Mucosa of rectum (tissue), 2 donors: ENCODE measurements around the gene C17orf50.

Experiments
- H3K27ac ChIP-seq, 2 donors: one replicate each; pipeline ENCODE4 v1.7.0; 2013; ENCODE audit warnings: inconsistent platforms in 2 of 2, low read depth in 2 of 2, low read length in 2 of 2
- H3K27me3 ChIP-seq, 2 donors: one replicate each; pipeline ENCODE4 v1.7.0; 2013; ENCODE audit warnings: low read length in 2 of 2; ENCODE audit not compliant: control insufficient read depth in 2 of 2, insufficient read depth in 2 of 2
- H3K36me3 ChIP-seq, 2 donors: one replicate each; pipeline ENCODE4 v1.7.0; 2013; ENCODE audit warnings: low read length in 2 of 2; ENCODE audit not compliant: control insufficient read depth in 2 of 2, insufficient read depth in 2 of 2
- H3K4me1 ChIP-seq, 2 donors: one replicate each; pipeline ENCODE4 v1.7.0; 2013; ENCODE audit warnings: low read length in 2 of 2, mild to moderate bottlenecking in 1 of 2; ENCODE audit not compliant: control insufficient read depth in 2 of 2, insufficient read depth in 2 of 2
- H3K4me3 ChIP-seq, 2 donors: one replicate each; pipeline ENCODE4 v1.7.0; 2013; ENCODE audit warnings: low read length in 2 of 2
- H3K9ac ChIP-seq, 2 donors: one replicate each; pipeline ENCODE4 v1.7.0; 2013; ENCODE audit warnings: low read length in 2 of 2, low read depth in 1 of 2, mild to moderate bottlenecking in 1 of 2
- H3K9me3 ChIP-seq, 2 donors: one replicate each; pipeline ENCODE4 v1.7.0; 2013; ENCODE audit warnings: low read length in 2 of 2; ENCODE audit not compliant: control insufficient read depth in 2 of 2
- donor health status: healthy.
- donor health status: Normal muscosa, but diverticular disease.

Gene C17orf50

GRCh38 chr17:35742896-35743477, 17.7 kb upstream of the C17orf50 start:
- Histone ChIP-seq H3K4me3 (no peak overlapping the region), H3K36me3 (no peaks in the 10 kb centered on the region), H3K9ac (no peak overlapping the region), H3K4me1 (no peaks in the 10 kb centered on the region), H3K9me3 (no peaks in the 10 kb centered on the region), H3K27me3 (peaks cover 13 to 21% of the 10 kb centered on the region in 2 donors), H3K27ac (no peak overlapping the region)

- no peak overlapping the region for H3K27ac ChIP-seq
- H3K9ac ChIP-seq = no peak overlapping the region
- peaks cover 13 to 24% of the 10 kb centered on the region in 2 donors for H3K27me3 ChIP-seq
- H3K4me1 ChIP-seq = no peaks in the 10 kb centered on the region
- no peak overlapping the region for H3K4me3 ChIP-seq
- H3K36me3 ChIP-seq = no peaks in the 10 kb centered on the region
- H3K9me3 ChIP-seq = no peaks in the 10 kb centered on the region
Observed at GRCh38 chr17:35743626-35744328, 16.9 kb upstream of the C17orf50 start.

- no peak overlapping the region for H3K4me3 ChIP-seq
- H3K4me1 ChIP-seq = no peaks in the 10 kb centered on the region
- H3K27ac ChIP-seq = no peak overlapping the region
- no peak overlapping the region for H3K9ac ChIP-seq
- no peaks in the 10 kb centered on the region for H3K36me3 ChIP-seq
- peaks cover 22 to 30% of the 10 kb centered on the region in 2 donors for H3K27me3 ChIP-seq
- H3K9me3 ChIP-seq = no peaks in the 10 kb centered on the region
Observed at GRCh38 chr17:35744830-35745229, 15.9 kb upstream of the C17orf50 start.

- no peak overlapping the region for H3K4me3 ChIP-seq
- no peak overlapping the region for H3K27ac ChIP-seq
- peaks cover 23 to 28% of the 10 kb centered on the region in 2 donors for H3K27me3 ChIP-seq
- no peaks in the 10 kb centered on the region for H3K9me3 ChIP-seq
- no peak overlapping the region for H3K9ac ChIP-seq
- H3K4me1 ChIP-seq = no peaks in the 10 kb centered on the region
- H3K36me3 ChIP-seq = no peaks in the 10 kb centered on the region
Observed at GRCh38 chr17:35745246-35745645, 15.4 kb upstream of the C17orf50 start.

- Histone ChIP-seq H3K36me3 (no peaks in the 10 kb centered on the region), H3K27me3 (peaks cover 22 to 28% of the 10 kb centered on the region in 2 donors), H3K27ac (no peak overlapping the region), H3K9ac (no peak overlapping the region), H3K4me1 (no peaks in the 10 kb centered on the region), H3K9me3 (no peaks in the 10 kb centered on the region), H3K4me3 (no peak overlapping the region)
Observed at GRCh38 chr17:35745749-35746320, 14.9 kb upstream of the C17orf50 start.

GRCh38 chr17:35747540-35748017, 13.1 kb upstream of the C17orf50 start:
- Histone ChIP-seq H3K4me1 (peaks cover 0 to 3% of the 10 kb centered on the region in 2 donors), H3K9ac (no peak overlapping the region), H3K9me3 (no peaks in the 10 kb centered on the region), H3K27ac (no peak overlapping the region), H3K4me3 (no peak overlapping the region), H3K36me3 (no peaks in the 10 kb centered on the region), H3K27me3 (peaks cover 19 to 26% of the 10 kb centered on the region in 2 donors)

- no peak overlapping the region for H3K27ac ChIP-seq
- H3K27me3 ChIP-seq = peaks cover 19 to 26% of the 10 kb centered on the region in 2 donors
- no peak overlapping the region for H3K9ac ChIP-seq
- H3K36me3 ChIP-seq = no peaks in the 10 kb centered on the region
- peaks cover 0 to 6% of the 10 kb centered on the region in 2 donors for H3K4me1 ChIP-seq
- no peaks in the 10 kb centered on the region for H3K9me3 ChIP-seq
- no peak overlapping the region for H3K4me3 ChIP-seq
Observed at GRCh38 chr17:35748341-35748841, 12.3 kb upstream of the C17orf50 start.

GRCh38 chr17:35748979-35749378, 11.7 kb upstream of the C17orf50 start:
- H3K9me3 ChIP-seq = no peaks in the 10 kb centered on the region
- H3K4me3 ChIP-seq = no peak overlapping the region
- H3K36me3 ChIP-seq = no peaks in the 10 kb centered on the region
- H3K9ac ChIP-seq = no peak overlapping the region
- peaks cover 0 to 6% of the 10 kb centered on the region in 2 donors for H3K4me1 ChIP-seq
- peaks cover 16 to 26% of the 10 kb centered on the region in 2 donors for H3K27me3 ChIP-seq
- no peak overlapping the region for H3K27ac ChIP-seq

- no peak overlapping the region for H3K4me3 ChIP-seq
- H3K27me3 ChIP-seq = peaks cover 16 to 26% of the 10 kb centered on the region in 2 donors
- no peaks in the 10 kb centered on the region for H3K36me3 ChIP-seq
- H3K9ac ChIP-seq = no peak overlapping the region
- H3K4me1 ChIP-seq = peaks cover 0 to 6% of the 10 kb centered on the region in 2 donors
- H3K27ac ChIP-seq = no peak overlapping the region
- H3K9me3 ChIP-seq = no peaks in the 10 kb centered on the region
Observed at GRCh38 chr17:35749560-35750412, 10.9 kb upstream of the C17orf50 start.
